A549 (cell line): ENCODE results near the gene PCNP. TPM values are rescaled to one million over a fixed set of nuclear protein-coding genes. Genes with fewer than 3 reads are reported as not detected.

Experiments
- ATAC-seq, 2 experiments: fragments of 200-7000 bp in 1 of 2; fragments of >200 bp in 1 of 2; cut with Nextera tagmentation in 1 of 2; cut with Tn5 transposase in 1 of 2; 3 replicates each; pipeline versions ENCODE4 v1.8.0 to v1.9.1; 2018 to 2020; ENCODE audit warnings: mild to moderate bottlenecking in 1 of 2, moderate library complexity in 1 of 2
- CTCF ChIA-PET: fragments of 300-600 bp; sonication (Branson Sonifier 250); formaldehyde crosslinking; extraction: SDS; loops from one replicate; lab custom pipeline; 2021; ENCODE audit warnings: antibody characterized with exemption, inconsistent platforms; lab: Yijun Ruan, JAX
- POLR2A ChIA-PET: fragments of 350-600 bp; formaldehyde crosslinking; extraction: SDS; loops from one replicate; lab custom pipeline; 2021; ENCODE audit warnings: antibody characterized with exemption, inconsistent platforms; lab: Yijun Ruan, JAX
- DNase-seq, 2 experiments: peaks; one replicate each; pipeline versions ENCODE4 v3.0.0 to v3.0.0-alpha.2; 2011 to 2016; ENCODE audit warnings: low read depth in 1 of 2, low spot score in 1 of 2
- FAIRE-seq: peaks from 2 replicates; lab custom pipeline; 2011; peaks lifted over from hg19 to GRCh38; lab: Jason Lieb, UNC
- H3K27ac ChIP-seq, 2 experiments: fragments of >200 bp; sonication (Bioruptor Twin); formaldehyde crosslinking; 3 replicates each; pipeline ENCODE4 v1.5.1; 2016 to 2017
- H3K4me1 ChIP-seq: fragments of >200 bp; sonication (Bioruptor Twin); formaldehyde crosslinking; 3 replicates; pipeline ENCODE4 v1.6.1; 2016
- H3K4me2 ChIP-seq: fragments of >200 bp; sonication (Bioruptor Twin); formaldehyde crosslinking; 3 replicates; pipeline ENCODE4 v1.6.1; 2016
- H3K4me3 ChIP-seq: fragments of >200 bp; sonication (Bioruptor Twin); formaldehyde crosslinking; 3 replicates; pipeline ENCODE4 v1.5.1; 2016
- H3K9me3 ChIP-seq: fragments of >200 bp; sonication (Bioruptor Twin); formaldehyde crosslinking; 3 replicates; pipeline ENCODE4 v1.6.1; 2016
- BHLHE40 ChIP-seq: IDR thresholded peaks from 2 replicates; pipeline ENCODE4 v1.6.1; 2012; ENCODE audit warnings: low read depth, low read length, inconsistent platforms
- CEBPB ChIP-seq, 2 experiments: fragments of >200 bp in 1 of 2; sonication (Bioruptor Twin) in 1 of 2; formaldehyde crosslinking in 1 of 2; IDR thresholded peaks; 2 replicates each; pipeline ENCODE4 v1.6.1; 2012 to 2016
- CHD4 ChIP-seq: fragments of 200-600 bp; sonication (generic); IDR thresholded peaks from 2 replicates; pipeline ENCODE4 v1.6.1; 2016; ENCODE audit warnings: antibody characterized with exemption, mild to moderate bottlenecking, borderline replicate concordance
- EHF ChIP-seq: fragments of 250-450 bp; sonication (Bioruptor Pico); IDR thresholded peaks from 2 replicates; pipeline ENCODE4 v1.5.0; 2020; ENCODE audit warnings: mild to moderate bottlenecking
- EHMT2 ChIP-seq: fragments of 200-600 bp; sonication (generic); IDR thresholded peaks from 2 replicates; pipeline ENCODE4 v1.6.1; 2016; ENCODE audit warnings: antibody characterized with exemption, low read depth, mild to moderate bottlenecking, moderate library complexity
- EP300 ChIP-seq, 2 experiments: fragments of >200 bp; sonication (Bioruptor Twin); formaldehyde crosslinking; IDR thresholded peaks; 2 replicates in 1 of 2; 3 replicates in 1 of 2; pipeline ENCODE4 v1.6.1; 2016 to 2017
- FOSL2 ChIP-seq, 2 experiments: fragments of 450-650 bp in 1 of 2; fragments of >200 bp in 1 of 2; sonication (Bioruptor Twin) in 1 of 2; formaldehyde crosslinking; IDR thresholded peaks; 2 replicates each; pipeline versions ENCODE4 v1.5.0 to v1.6.1; 2016 to 2020; ENCODE audit warnings: mild to moderate bottlenecking in 1 of 2, moderate library complexity in 1 of 2
- FOXS1 ChIP-seq: fragments of 250-450 bp; sonication (Bioruptor Pico); IDR thresholded peaks from 2 replicates; pipeline ENCODE4 v1.5.0; 2020; ENCODE audit warnings: mild to moderate bottlenecking, moderate library complexity
- HEYL ChIP-seq: fragments of 250-450 bp; sonication (Bioruptor Pico); IDR thresholded peaks from 2 replicates; pipeline ENCODE4 v1.8.0; 2021; ENCODE audit warnings: mild to moderate bottlenecking, moderate library complexity
- HMGXB4 ChIP-seq: fragments of 250-450 bp; sonication (Bioruptor Pico); IDR thresholded peaks from 2 replicates; pipeline ENCODE4 v1.5.0; 2021; ENCODE audit warnings: mild to moderate bottlenecking, moderate library complexity, borderline replicate concordance
- HOXA7 ChIP-seq: fragments of 250-450 bp; sonication (Bioruptor Pico); IDR thresholded peaks from 2 replicates; pipeline ENCODE4 v1.5.0; 2020; ENCODE audit warnings: mild to moderate bottlenecking, moderate library complexity
- HOXB13 ChIP-seq: fragments of 250-450 bp; sonication (Bioruptor Pico); IDR thresholded peaks from 2 replicates; pipeline ENCODE4 v1.5.0; 2020; ENCODE audit warnings: low read depth, mild to moderate bottlenecking, moderate library complexity
- KDM5A ChIP-seq: fragments of 200-600 bp; sonication (generic); IDR thresholded peaks from 2 replicates; pipeline ENCODE4 v1.6.1; 2016; ENCODE audit warnings: antibody characterized with exemption, mild to moderate bottlenecking
- MAX ChIP-seq: IDR thresholded peaks from 2 replicates; pipeline ENCODE4 v1.6.1; 2012
- MYC ChIP-seq: IDR thresholded peaks from 2 replicates; pipeline ENCODE4 v1.6.1; 2012; ENCODE audit warnings: mild to moderate bottlenecking, inconsistent platforms, low read length, improper control_type of control experiment, borderline replicate concordance
- NPAS2 ChIP-seq: fragments of 250-450 bp; sonication (Bioruptor Pico); IDR thresholded peaks from 2 replicates; pipeline ENCODE4 v1.8.0; 2022; ENCODE audit warnings: mild to moderate bottlenecking, moderate library complexity, borderline replicate concordance
- POLR2A ChIP-seq: IDR thresholded peaks from 2 replicates; pipeline ENCODE4 v1.6.1; 2012; ENCODE audit warnings: mild to moderate bottlenecking, low read length
- POLR2AphosphoS2 ChIP-seq: conservative IDR thresholded peaks from 2 replicates; pipeline ENCODE4 v1.6.1; 2012; ENCODE audit warnings: low read length, improper control_type of control experiment, inconsistent platforms
- REST ChIP-seq: fragments of 200-600 bp; sonication (generic); IDR thresholded peaks from 2 replicates; pipeline ENCODE4 v1.6.1; 2016; ENCODE audit warnings: antibody characterized with exemption, mild to moderate bottlenecking, moderate library complexity
- RFX5 ChIP-seq: fragments of 450-650 bp; IDR thresholded peaks from 2 replicates; pipeline ENCODE4 v1.7.1; 2014; ENCODE audit warnings: antibody characterized with exemption, mild to moderate bottlenecking, moderate library complexity
- RNF2 ChIP-seq: fragments of 200-600 bp; sonication (generic); IDR thresholded peaks from 2 replicates; pipeline ENCODE4 v1.6.1; 2016; ENCODE audit warnings: low read depth, mild to moderate bottlenecking, antibody characterized with exemption, moderate library complexity, borderline replicate concordance
- SMC3 ChIP-seq: fragments of >200 bp; sonication (Bioruptor Twin); formaldehyde crosslinking; IDR thresholded peaks from 3 replicates; pipeline ENCODE4 v1.6.1; 2018; ENCODE audit warnings: inconsistent platforms
- ZNF302 ChIP-seq: fragments of 250-450 bp; sonication (Bioruptor Pico); IDR thresholded peaks from 2 replicates; pipeline ENCODE4 v1.9.0; 2021; ENCODE audit warnings: inconsistent platforms, mild to moderate bottlenecking, moderate library complexity
- WGBS: methylation state at CpG from one replicate; pipeline ENCODE4 v1.1.6; 2017; ENCODE audit errors: missing lambda C conversion rate; 5-methylcytosine and 5-hydroxymethylcytosine counted together
- polyA plus RNA-seq, 4 experiments: library from polyadenylated mRNA; depleted of rRNA in 3 of 4; stranded (reverse); fragments of >200 nt; fragmentation: RNase III in 1 of 4; extraction: RNeasy Plus Mini Kit Qiagen cat#74134 plus additional on column Dnase treatment in 1 of 4; gene quantifications; 2 replicates in 3 of 4; 3 replicates in 1 of 4; pipeline ENCODE4 v1.2.3, GENCODE V29; 2011 to 2017

Gene PCNP
- polyA plus RNA-seq, 2 of the 4 experiments (the other 2 are of a cell fraction): 114 to 135 TPM

GRCh38 chr3:101623656-101624055, 49.7 kb downstream of the PCNP start:
- CTCF ChIA-PET: interaction anchor here (1.3 kb wide), 1 partner anchor 15 kb away, joined by 5 read pairs; no protein-coding TSS in a partner anchor
- no peak for ATAC-seq
- TF ChIP-seq POLR2AphosphoS2 (no peak), ZNF302 (CRISPR knock-in tag) (no peak), CEBPB (IDR thresholded peaks at IDR 0.05) (no peak)

GRCh38 chr3:101624857-101625256, 50.9 kb downstream of the PCNP start:
- no peaks in the 10 kb centered on the region for H3K4me1 ChIP-seq
- POLR2A ChIA-PET: no interaction called here

More at GRCh38 chr3:101623656-101624055, 49.7 kb downstream of the PCNP start:
- no peak overlapping the region for H3K27ac ChIP-seq
- no peak for DNase-seq
- H3K4me1 ChIP-seq: no peaks in the 10 kb centered on the region
- WGBS: 79% methylated on average over 1 of the region's 1 CpG
- POLR2A ChIA-PET: no interaction called here
- H3K4me2 ChIP-seq: no peak overlapping the region
- H3K9me3 ChIP-seq: no peaks in the 10 kb centered on the region
- no peak for FAIRE-seq
- H3K4me3 ChIP-seq: no peak overlapping the region

GRCh38 chr3:101625879-101626278, 51.9 kb downstream of the PCNP start:
- no peaks in the 10 kb centered on the region for H3K4me1 ChIP-seq
- no peak for DNase-seq
- ChIA-PET POLR2A (no interaction called here), CTCF (no interaction called here)
- WGBS: 42% methylated on average over 2 of the region's 2 CpGs
- TF ChIP-seq REST: no peak
- TF ChIP-seq CHD4: no peak
- TF ChIP-seq FOSL2 (IDR thresholded peaks at IDR 0.05): no peak
- no peak for TF ChIP-seq FOSL2 (CRISPR knock-in tag; IDR thresholded peaks at IDR 0.05)
- no peak for TF ChIP-seq RFX5
- TF ChIP-seq KDM5A: no peak
- TF ChIP-seq BHLHE40: no peak
- TF ChIP-seq HOXB13: no peak
- no peak for TF ChIP-seq FOXS1 (CRISPR knock-in tag)
- TF ChIP-seq EHMT2: no peak
- no peak for TF ChIP-seq EHF (CRISPR knock-in tag)
- TF ChIP-seq CEBPB (IDR thresholded peaks at IDR 0.05): no peak
- TF ChIP-seq NPAS2 (CRISPR knock-in tag): no peak
- no peak for TF ChIP-seq SMC3
- no peak overlapping the region for H3K4me3 ChIP-seq
- H3K9me3 ChIP-seq: no peaks in the 10 kb centered on the region
- no peak for ATAC-seq
- H3K27ac ChIP-seq: no peak overlapping the region
- H3K4me2 ChIP-seq: no peak overlapping the region
- no peak for FAIRE-seq

More at GRCh38 chr3:101624857-101625256, 50.9 kb downstream of the PCNP start:
- WGBS: 8% methylated on average over 2 of the region's 2 CpGs
- TF ChIP-seq RNF2 (no peak), HEYL (CRISPR knock-in tag) (no peak), HOXB13 (no peak), MYC (no peak), MAX (no peak), HMGXB4 (no peak), POLR2A (no peak), EHF (CRISPR knock-in tag) (no peak), EP300 (IDR thresholded peaks at IDR 0.05) (no peak), HOXA7 (CRISPR knock-in tag) (no peak)
- no peaks in the 10 kb centered on the region for H3K9me3 ChIP-seq
- H3K27ac ChIP-seq: no peak overlapping the region
- no peak for DNase-seq
- CTCF ChIA-PET: no interaction called here
- H3K4me3 ChIP-seq: no peak overlapping the region
- no peak overlapping the region for H3K4me2 ChIP-seq
- ATAC-seq: no peak
- FAIRE-seq: no peak
